ENCODE results near the gene MAPK8.
A peak's percentile ranks its signal among the peaks of the same experiment; 100 is the strongest.

MAPK8 gene

GRCh38 chr10:48437546-48437945 lies 131.1 kb downstream of the MAPK8 start:
- no peak for DNase-seq (ENCODE audit: extremely low read depth, low read depth)
- no peak for TF ChIP-seq CTCF (IDR thresholded peaks at IDR 0.05; ENCODE audit: low read depth, low read length)

- DNase-seq (ENCODE audit: extremely low read depth, low read depth): no peak
- no peak for TF ChIP-seq CTCF (IDR thresholded peaks at IDR 0.05; ENCODE audit: low read depth, low read length)
These were observed 132.6 kb downstream of the MAPK8 start for GRCh38 chr10:48439031-48439430.

GRCh38 chr10:48439581-48440041 lies 133.1 kb downstream of the MAPK8 start:
- DNase-seq (ENCODE audit: extremely low read depth, low read depth): no peak
- TF ChIP-seq CTCF (IDR thresholded peaks at IDR 0.05; ENCODE audit: low read depth, low read length): no peak

GRCh38 chr10:48440771-48441170 lies 134.3 kb downstream of the MAPK8 start:
- TF ChIP-seq CTCF (IDR thresholded peaks at IDR 0.05; ENCODE audit: low read depth, low read length): no peak
- no peak for DNase-seq (ENCODE audit: extremely low read depth, low read depth)

GRCh38 chr10:48442090-48442808 lies 135.8 kb downstream of the MAPK8 start:
- no peak for TF ChIP-seq CTCF (IDR thresholded peaks at IDR 0.05; ENCODE audit: low read depth, low read length)
- DNase-seq (ENCODE audit: extremely low read depth, low read depth): no peak

- no peak for TF ChIP-seq CTCF (IDR thresholded peaks at IDR 0.05; ENCODE audit: low read depth, low read length)
- no peak for DNase-seq (ENCODE audit: extremely low read depth, low read depth)
These were observed 136.3 kb downstream of the MAPK8 start for GRCh38 chr10:48442809-48443177.

- no peak for DNase-seq (ENCODE audit: extremely low read depth, low read depth)
- peak; percentile 10 for TF ChIP-seq CTCF (IDR thresholded peaks at IDR 0.05; ENCODE audit: low read depth, low read length)
These were observed 137.8 kb downstream of the MAPK8 start for GRCh38 chr10:48444266-48444665.

Measured in AG09319 (cell line).